Lung (tissue), 12 donors: ENCODE data around the gene BRINP1. TPM values are rescaled to one million over a fixed set of nuclear protein-coding genes. Genes with fewer than 3 reads are reported as not detected.

ENCODE experiments used
- ATAC-seq: fragments of 200-7000 bp; cut with Tn5 transposase; one replicate; pipeline ENCODE4 v1.9.1; 2020; ENCODE audit warnings: moderate number of reproducible peaks; ENCODE audit not compliant: insufficient read depth, low FRiP score
- DNase-seq, 3 donors: peaks; one replicate each; pipeline ENCODE4 v3.0.0-alpha.2; 2013 to 2017
- H3K27ac ChIP-seq, 2 donors: one replicate each; pipeline ENCODE4 v1.5.1; 2013; ENCODE audit warnings: mild to moderate bottlenecking in 2 of 2, moderate library complexity in 2 of 2, control low read depth in 1 of 2, inconsistent platforms in 1 of 2, low read depth in 1 of 2, low read length in 1 of 2
- H3K27me3 ChIP-seq, 3 donors: one replicate each; pipeline ENCODE4 v1.5.1; 2013; ENCODE audit warnings: low read length in 2 of 3; ENCODE audit not compliant: control insufficient read depth in 3 of 3, insufficient read depth in 3 of 3
- H3K36me3 ChIP-seq, 4 donors: one replicate each; pipeline ENCODE4 v1.5.1; 2013; ENCODE audit warnings: low read length in 4 of 4, mild to moderate bottlenecking in 1 of 4, moderate library complexity in 1 of 4; ENCODE audit not compliant: control insufficient read depth in 4 of 4, insufficient read depth in 4 of 4
- H3K4me1 ChIP-seq, 5 donors: one replicate each; pipeline ENCODE4 v1.5.1; 2013; ENCODE audit warnings: low read length in 5 of 5, mild to moderate bottlenecking in 2 of 5, moderate library complexity in 1 of 5; ENCODE audit not compliant: control insufficient read depth in 5 of 5, insufficient read depth in 5 of 5
- H3K4me3 ChIP-seq: one replicate; pipeline ENCODE4 v1.5.1; 2013; ENCODE audit warnings: mild to moderate bottlenecking, control low read depth, moderate library complexity
- H3K9ac ChIP-seq, 2 donors: one replicate each; pipeline ENCODE4 v1.5.1; 2013; ENCODE audit warnings: low read length in 2 of 2, control low read depth in 1 of 2; ENCODE audit not compliant: insufficient read depth in 1 of 2
- H3K9me3 ChIP-seq, 4 donors: one replicate each; pipeline ENCODE4 v1.5.1; 2013; ENCODE audit warnings: low read length in 3 of 4, mild to moderate bottlenecking in 1 of 4, moderate library complexity in 1 of 4; ENCODE audit not compliant: control insufficient read depth in 4 of 4, insufficient read depth in 3 of 4
- WGBS, 2 donors: extraction: QIAGEN DNeasy Blood & Tissue Kit; methylation state at CpG; one replicate each; pipeline ENCODE4 v1.1.7; 2013; 5-methylcytosine and 5-hydroxymethylcytosine counted together
- polyA plus RNA-seq, 2 donors: library from polyadenylated mRNA; stranded (reverse); fragments of 200-250 nt; gene quantifications; one replicate each; pipeline ENCODE4 v1.2.1, GENCODE V29; 2013
- total RNA-seq, 2 donors: library from RNA; depleted of rRNA in 1 of 2; stranded (reverse); fragments of >200 nt in 1 of 2; gene quantifications; one replicate each; pipeline ENCODE4 v1.2.1, GENCODE V29; 2014 to 2021
- TF ChIP-seq, protein P1 (sequence below): IDR thresholded peaks from 2 replicates; pipeline ENCODE4 v1.5.1; 2012; ENCODE audit warnings: mild to moderate bottlenecking; ENCODE audit errors: control extremely low read depth, extremely low read depth
- donor health status: control.
- donor health status: control.
- donor health status: Bipolar disorder and iron deficiency.
- donor health status: healthy.
- donor health status: DM: yes; HTN: yes; CAD: no.

The BRINP1 gene
- total and polyA plus RNA-seq, 4 donors = 0.14 to 1.4 (median 0.42) TPM

DNA sequence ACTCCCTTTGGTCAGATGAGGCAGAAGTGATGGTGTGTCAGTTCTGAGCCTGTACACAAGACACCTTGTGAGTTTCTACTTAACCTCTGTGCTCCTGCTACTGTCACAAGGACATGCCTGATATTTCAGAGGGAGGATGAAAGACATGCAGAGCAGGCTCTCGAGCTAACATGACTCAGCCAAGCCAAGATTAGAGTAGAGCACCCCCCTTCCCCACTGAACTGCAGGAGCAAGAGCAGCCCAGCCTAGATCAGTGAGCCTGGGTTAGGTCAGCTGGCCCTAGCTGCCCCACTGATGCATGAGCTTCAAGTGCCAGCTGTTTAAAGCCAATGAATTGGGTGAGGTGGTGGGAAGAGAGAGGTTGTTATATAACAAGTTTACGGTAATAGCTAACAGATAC, 36.7 kb downstream of the BRINP1 start:
- TF ChIP-seq, protein P1, sequence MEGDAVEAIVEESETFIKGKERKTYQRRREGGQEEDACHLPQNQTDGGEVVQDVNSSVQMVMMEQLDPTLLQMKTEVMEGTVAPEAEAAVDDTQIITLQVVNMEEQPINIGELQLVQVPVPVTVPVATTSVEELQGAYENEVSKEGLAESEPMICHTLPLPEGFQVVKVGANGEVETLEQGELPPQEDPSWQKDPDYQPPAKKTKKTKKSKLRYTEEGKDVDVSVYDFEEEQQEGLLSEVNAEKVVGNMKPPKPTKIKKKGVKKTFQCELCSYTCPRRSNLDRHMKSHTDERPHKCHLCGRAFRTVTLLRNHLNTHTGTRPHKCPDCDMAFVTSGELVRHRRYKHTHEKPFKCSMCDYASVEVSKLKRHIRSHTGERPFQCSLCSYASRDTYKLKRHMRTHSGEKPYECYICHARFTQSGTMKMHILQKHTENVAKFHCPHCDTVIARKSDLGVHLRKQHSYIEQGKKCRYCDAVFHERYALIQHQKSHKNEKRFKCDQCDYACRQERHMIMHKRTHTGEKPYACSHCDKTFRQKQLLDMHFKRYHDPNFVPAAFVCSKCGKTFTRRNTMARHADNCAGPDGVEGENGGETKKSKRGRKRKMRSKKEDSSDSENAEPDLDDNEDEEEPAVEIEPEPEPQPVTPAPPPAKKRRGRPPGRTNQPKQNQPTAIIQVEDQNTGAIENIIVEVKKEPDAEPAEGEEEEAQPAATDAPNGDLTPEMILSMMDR = no peak
- Histone ChIP-seq H3K9me3 (peaks cover 0 to 13% (median 7%) of the 10 kb centered on the region in 4 donors), H3K4me3 (no peak overlapping the region), H3K4me1 (no peaks in the 10 kb centered on the region), H3K27me3 (no peaks in the 10 kb centered on the region), H3K9ac (no peak overlapping the region), H3K36me3 (no peaks in the 10 kb centered on the region), H3K27ac (no peak overlapping the region)
- 65 to 68% methylated on average over 2 of the region's 2 CpGs for WGBS, 2 donors
- no peak for DNase-seq
- no peak for ATAC-seq

DNA sequence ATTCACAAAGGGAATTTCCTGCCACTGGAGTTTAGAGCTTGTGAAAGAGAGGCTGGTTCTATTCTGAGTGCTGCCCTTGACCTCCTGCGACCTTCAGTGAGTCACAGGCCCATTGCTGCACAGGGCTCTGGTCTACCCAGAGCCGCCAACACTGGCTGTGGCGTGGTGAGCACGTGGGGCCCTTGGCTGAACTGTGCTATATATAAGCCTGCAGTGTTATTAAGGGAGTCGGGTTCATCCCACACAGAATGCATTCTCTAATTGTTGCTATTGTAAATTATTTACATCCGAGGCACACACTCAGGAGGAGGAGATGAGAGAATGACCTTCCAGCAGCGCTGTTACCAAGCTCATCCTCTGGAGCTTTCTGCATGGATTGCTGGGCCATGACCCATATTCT, 47.1 kb downstream of the BRINP1 start:
- DNase-seq (no peak), ATAC-seq (no peak)

DNA sequence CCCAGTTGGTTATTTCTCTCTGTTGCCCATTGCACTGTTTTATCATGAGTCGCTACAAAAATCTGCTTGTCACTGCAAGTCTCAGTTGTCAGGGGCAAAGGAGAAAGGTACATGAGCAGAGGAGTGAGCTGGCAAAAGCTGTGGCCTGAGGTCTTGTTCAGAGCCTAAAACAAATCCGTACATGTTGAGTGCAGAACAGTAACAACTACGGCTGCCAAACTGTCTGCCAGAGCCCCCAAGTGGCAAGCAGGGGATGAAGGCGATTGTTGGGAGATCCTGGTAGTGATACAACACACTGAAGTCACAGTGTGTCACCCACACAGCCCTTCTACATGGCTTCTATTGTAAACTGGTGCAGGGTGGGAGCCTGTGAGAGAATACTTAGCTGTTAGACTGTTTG, 50.9 kb downstream of the BRINP1 start:
- DNase-seq (no peak), ATAC-seq (no peak)

More for the DNA sequence above, 47.1 kb downstream of the BRINP1 start:
- peaks cover 0 to 1% (median under 1%) of the 10 kb centered on the region in 4 donors for H3K9me3 ChIP-seq
- TF ChIP-seq, protein P1 = no peak
- H3K4me1 ChIP-seq = no peaks in the 10 kb centered on the region
- no peak overlapping the region for H3K27ac ChIP-seq
- no peak overlapping the region for H3K9ac ChIP-seq
- H3K36me3 ChIP-seq = no peaks in the 10 kb centered on the region
- no peak overlapping the region for H3K4me3 ChIP-seq
- WGBS, 2 donors = 66 to 71% methylated on average over 7 of the region's 7 CpGs
- H3K27me3 ChIP-seq = no peaks in the 10 kb centered on the region

DNA sequence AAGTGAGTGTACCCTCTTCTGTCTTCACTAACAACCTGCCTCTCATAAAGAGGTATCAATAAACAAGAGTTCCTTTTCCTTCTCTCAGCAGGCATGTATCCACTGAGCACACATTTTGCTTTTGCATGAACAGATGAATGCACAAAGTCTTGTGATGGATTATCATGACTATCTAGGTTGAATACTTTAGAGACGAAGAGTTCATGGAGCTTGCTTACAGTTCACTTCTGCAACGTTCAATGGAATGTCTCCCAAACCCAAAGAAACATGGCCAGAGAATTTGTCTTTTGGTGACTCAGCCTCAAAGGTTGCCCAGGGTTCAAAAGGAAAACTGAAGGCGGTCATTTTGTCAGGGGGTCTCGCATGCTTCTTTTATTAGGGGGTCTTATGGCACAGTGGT, 55.4 kb downstream of the BRINP1 start:
- DNase-seq (no peak), ATAC-seq (no peak)
- 88 to 90% methylated on average over 4 of the region's 4 CpGs for WGBS, 2 donors
- Histone ChIP-seq H3K36me3 (no peaks in the 10 kb centered on the region), H3K4me3 (no peak overlapping the region), H3K9ac (no peak overlapping the region), H3K27ac (no peak overlapping the region), H3K4me1 (no peaks in the 10 kb centered on the region), H3K27me3 (no peaks in the 10 kb centered on the region), H3K9me3 (no peaks in the 10 kb centered on the region)
- TF ChIP-seq, protein P1 = no peak

More for the DNA sequence above, 50.9 kb downstream of the BRINP1 start:
- no peaks in the 10 kb centered on the region for H3K27me3 ChIP-seq
- H3K9ac ChIP-seq = no peak overlapping the region
- no peaks in the 10 kb centered on the region for H3K9me3 ChIP-seq
- H3K27ac ChIP-seq = no peak overlapping the region
- H3K4me3 ChIP-seq = no peak overlapping the region
- no peaks in the 10 kb centered on the region for H3K36me3 ChIP-seq
- TF ChIP-seq, protein P1 = no peak
- H3K4me1 ChIP-seq = no peaks in the 10 kb centered on the region
- WGBS, 2 donors = 44 to 55% methylated on average over 4 of the region's 4 CpGs
